Epithelial cell of prostate (primary cell): ENCODE measurements around the gene CLSTN2.

ENCODE experiments used
- DNase-seq: peaks from one replicate; pipeline ENCODE4 v3.0.0-alpha.2; 2011; ENCODE audit warnings: low read depth, low spot score
- H3K27ac ChIP-seq: fragments of 450-650 bp; 2 replicates; pipeline ENCODE4 v1.5.1; 2017; ENCODE audit warnings: mild to moderate bottlenecking

Gene CLSTN2

GRCh38 chr3:139935016-139935865, at the start of gene CLSTN2:
TSS of gene CLSTN2 (plus strand) at chr3:139935185.
- DNase-seq, result no peak
- no peak within 1 kb of the TSS for H3K27ac ChIP-seq

DNA sequence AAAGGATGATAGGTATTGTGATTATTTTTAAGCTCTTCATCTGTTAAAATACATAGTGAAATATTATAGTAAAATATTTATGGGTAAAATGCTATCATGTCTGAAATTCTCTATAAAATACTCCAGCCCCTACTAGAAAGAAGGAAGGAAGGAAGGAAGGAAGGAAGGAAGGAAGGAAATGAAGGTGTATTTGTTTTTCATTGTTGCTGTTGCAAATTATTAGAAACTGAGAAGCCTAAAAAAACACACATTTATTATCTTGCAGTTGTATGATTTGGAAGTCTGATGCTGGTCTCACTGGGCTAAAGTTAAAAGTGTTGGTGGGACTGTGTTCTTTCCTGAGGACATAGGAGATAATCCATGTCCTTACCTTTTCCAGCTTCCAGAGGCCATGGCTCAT, 47.6 kb upstream of the CLSTN2 start:
- DNase-seq, result no peak

GRCh38 chr3:139888561-139889140, 46.3 kb upstream of the CLSTN2 start:
- no peak overlapping the region for H3K27ac ChIP-seq
- DNase-seq, result no peak

More for the DNA sequence above, 47.6 kb upstream of the CLSTN2 start:
- H3K27ac ChIP-seq, result no peak overlapping the region

DNA sequence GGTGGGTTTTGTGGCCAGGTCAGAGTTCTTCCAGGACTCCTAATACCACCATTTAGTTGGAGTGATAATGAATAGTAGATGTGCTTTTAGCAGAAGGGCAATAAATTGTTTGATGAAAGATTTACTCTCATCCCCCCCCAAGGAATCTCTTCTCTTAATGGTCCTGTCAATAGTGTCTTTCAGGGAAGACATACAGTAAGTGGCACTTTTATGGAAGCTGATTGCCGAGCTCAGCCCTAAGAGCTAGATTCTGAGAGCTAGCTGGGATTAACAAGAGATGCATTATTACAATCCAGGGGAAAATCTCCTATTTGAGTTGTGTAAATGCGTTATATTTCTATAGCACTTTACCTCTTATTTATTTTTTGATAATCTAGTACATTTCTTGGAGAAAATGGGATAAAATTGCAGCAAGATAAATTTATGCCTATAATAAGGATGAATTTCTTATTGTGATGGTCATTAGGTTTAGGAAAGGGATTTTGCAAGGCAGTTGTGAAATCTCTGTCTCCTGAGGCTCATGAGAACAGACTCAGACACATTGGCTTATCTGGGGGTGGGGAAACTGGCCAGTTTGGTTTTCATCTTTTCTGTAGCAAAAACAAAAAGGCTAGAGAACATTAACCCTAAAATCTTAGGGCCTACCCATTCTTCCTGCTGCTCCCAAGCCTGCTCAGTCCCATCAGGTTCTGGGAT, 41.6 kb upstream of the CLSTN2 start:
- no peak overlapping the region for H3K27ac ChIP-seq
- no peak for DNase-seq

DNA sequence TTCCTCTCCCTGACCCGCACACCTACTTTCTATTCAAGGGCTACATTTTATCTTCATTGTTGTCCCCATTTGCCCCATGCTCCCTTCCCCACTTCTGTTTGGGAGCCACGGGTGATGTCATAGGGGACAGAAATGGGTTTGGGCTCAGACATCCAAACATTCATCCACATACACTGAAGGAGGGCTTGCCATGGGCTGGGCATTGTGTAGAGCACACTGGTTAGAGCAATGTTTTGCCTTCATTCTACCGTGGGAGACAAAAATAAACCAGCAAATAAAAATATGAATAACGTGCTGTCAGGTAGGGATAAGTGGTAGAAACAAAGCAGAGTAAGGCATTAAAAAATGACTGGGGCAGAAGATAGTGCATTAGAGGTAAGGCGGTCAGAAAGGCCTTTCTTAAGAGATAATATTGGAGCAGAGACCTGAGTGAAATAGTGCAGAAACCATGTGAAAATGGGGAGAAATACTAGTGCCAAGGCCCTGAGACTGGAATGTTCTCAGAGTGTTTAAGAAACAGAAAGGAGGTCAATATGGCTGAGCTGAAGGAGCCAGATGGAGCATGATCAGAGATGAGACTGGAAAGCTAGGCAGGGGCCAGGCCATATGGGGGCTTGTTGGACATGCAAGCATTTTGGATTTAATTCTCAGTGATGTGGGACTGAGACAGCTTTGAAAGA, 40.9 kb upstream of the CLSTN2 start:
- no peak for DNase-seq
- H3K27ac ChIP-seq, result no peak overlapping the region

GRCh38 chr3:139894643-139894989, 40.4 kb upstream of the CLSTN2 start:
- DNase-seq, result no peak
- H3K27ac ChIP-seq, result no peak overlapping the region

GRCh38 chr3:139897759-139898158, 37.2 kb upstream of the CLSTN2 start:
- H3K27ac ChIP-seq, result no peak overlapping the region
- DNase-seq, result no peak

- DNase-seq, result peak; percentile 43
- no peak overlapping the region for H3K27ac ChIP-seq
Measured at GRCh38 chr3:139906418-139906817, 28.6 kb upstream of the CLSTN2 start.

DNA sequence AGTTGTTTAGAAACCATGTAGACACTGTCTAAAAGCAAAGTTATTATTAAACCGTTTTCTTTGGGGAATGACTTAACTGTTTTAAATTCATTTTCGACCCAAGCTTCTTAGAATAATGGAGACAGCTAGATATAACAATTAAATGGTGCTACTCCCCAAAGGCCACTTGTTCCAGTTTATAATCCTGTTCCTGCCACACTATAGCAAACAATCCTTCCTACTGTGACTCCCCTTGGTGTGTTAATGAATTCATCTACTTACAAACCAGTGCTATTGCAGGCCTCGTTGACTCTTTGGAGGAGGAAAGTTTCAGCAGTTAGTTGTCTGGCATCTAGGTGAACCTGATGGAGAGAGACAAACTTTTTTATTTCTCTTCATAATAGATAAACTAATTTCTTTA, 25.2 kb upstream of the CLSTN2 start:
- H3K27ac ChIP-seq, result no peak overlapping the region
- DNase-seq, result no peak

GRCh38 chr3:139916271-139916670, 18.7 kb upstream of the CLSTN2 start:
- H3K27ac ChIP-seq, result no peak overlapping the region
- DNase-seq, result no peak

DNA sequence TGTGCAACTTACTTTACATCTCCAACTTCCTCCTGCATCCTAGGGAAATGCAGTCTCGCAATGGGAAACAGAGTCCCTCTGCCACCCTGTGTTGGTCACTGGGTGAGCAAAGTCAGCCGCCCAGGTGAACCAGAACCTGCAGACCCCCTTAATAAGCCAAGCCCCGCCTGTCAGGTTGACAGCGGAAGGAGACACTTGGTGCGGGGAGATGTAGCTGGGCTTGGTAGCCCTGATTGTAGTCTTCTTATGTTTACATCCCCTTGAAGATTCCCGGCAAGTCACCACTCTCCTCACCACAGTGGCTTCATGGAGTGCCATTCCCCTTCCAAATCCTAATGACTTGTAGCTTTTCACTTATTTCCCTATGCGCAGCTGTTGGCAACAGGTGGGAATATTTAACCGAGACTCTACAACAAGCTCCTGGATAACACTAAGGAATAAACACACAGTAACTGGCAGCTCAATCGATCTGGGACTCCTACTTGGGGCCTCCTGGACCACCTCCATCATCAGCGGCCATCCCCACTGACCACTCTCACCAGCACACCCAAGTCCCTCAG, 17.7 kb upstream of the CLSTN2 start:
- no peak overlapping the region for H3K27ac ChIP-seq
- DNase-seq, result no peak

DNA sequence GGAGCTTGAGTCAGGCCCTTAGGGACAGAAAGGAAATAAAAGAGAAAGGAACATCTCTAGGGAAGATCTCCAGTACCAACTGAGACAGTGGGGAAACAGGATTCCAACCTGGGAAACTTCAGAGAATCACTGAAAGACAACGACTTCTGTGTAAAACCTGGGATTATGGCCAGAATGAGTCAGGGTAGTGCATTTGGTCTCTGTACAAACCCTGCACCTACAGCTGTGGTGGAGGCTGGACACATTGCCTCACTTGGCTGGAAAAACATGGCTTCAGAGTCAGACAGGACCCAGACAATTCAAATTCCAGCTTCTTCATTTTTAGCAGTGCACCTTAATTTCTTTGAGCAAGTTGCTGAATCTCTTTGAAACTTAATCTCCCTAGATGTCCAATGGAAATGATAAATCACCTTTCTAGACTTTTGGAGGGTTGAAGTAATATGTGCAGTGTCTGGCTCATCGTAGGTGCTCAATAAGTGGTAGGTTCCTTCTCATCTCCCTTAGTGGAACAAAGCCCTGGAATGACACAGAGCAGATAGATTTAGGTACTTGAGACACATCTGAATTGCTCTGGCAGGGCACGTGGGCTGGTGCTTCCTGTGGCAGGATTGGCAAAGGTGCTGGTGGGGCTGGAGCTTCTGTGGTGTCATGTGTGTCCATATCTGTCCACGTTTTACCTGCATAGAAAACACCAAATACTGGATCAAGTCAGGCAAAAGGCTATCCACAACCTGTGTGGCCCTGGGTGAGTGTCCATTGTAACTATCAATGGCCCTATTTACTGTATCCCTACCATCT, 6.1 kb upstream of the CLSTN2 start:
- no peak overlapping the region for H3K27ac ChIP-seq
- DNase-seq, result no peak

- no peak overlapping the region for H3K27ac ChIP-seq
- no peak for DNase-seq
Measured at GRCh38 chr3:139930211-139930610, 4.8 kb upstream of the CLSTN2 start.

- no peak overlapping the region for H3K27ac ChIP-seq
- DNase-seq, result no peak
Measured at GRCh38 chr3:139933766-139934165, 1.2 kb upstream of the CLSTN2 start.

DNA sequence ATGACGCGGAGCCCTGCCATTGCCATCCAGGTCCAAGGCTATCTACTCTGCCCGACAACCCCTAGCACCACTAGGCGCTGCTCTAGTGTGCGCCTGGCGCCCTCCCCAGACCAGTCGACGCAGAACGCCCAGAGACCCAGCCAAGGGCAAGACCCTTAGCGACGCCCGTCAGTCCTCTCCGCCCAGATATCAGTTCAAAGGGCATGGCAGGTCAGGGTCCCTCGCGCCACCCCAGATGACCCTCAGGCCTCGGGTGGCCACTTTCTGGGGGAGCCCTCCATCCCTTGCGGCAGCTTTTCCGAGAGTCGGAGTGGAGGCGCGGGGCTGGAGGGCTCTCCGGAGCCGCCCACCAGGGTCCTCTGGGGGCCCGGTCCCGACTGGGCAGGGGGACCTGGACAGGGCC, 371 bp upstream of the CLSTN2 start:
- no peak overlapping the region for H3K27ac ChIP-seq
- no peak for DNase-seq

- H3K27ac ChIP-seq, result no peak overlapping the region
- no peak for DNase-seq
Measured at GRCh38 chr3:139935866-139936817, 1.2 kb downstream of the CLSTN2 start.

DNA sequence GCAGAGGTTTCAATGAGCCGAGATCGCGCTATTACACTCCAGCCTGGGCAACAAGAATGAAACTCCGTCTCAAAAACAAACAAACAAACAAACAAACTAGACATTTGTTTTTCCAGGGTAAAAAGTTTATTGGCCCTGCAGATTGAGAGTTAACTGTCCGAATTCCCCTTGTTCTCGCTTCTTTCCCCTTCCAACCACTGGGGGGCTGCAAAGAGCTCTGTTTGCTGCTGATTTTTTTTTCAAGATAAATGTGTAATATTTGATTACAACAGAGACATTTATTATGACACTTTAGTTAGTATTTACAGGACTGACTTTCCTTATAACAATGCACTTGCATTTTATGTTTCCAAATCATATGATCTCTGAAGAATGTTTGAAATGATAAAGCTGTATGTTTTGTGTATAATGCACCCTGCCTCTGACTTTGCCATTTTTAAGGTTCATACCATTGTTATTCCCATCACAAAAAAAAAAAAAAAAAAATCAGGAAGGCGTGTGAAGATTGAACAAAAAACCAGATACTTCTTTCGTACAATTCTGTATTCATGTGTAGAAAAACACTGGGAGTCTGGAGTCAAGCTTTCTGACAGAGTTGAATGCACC, 2.8 kb downstream of the CLSTN2 start:
- no peak for DNase-seq
- no peak overlapping the region for H3K27ac ChIP-seq

- no peak overlapping the region for H3K27ac ChIP-seq
Measured at GRCh38 chr3:139939681-139940190, 4.8 kb downstream of the CLSTN2 start.

More at GRCh38 chr3:139939681-139940190, 4.8 kb downstream of the CLSTN2 start:
- no peak for DNase-seq
